K562 (cell line): ENCODE data around the gene ZNF200. TPM values are rescaled to one million over a fixed set of nuclear protein-coding genes. Genes with fewer than 3 reads are reported as not detected.

Experiments
- GMEB1 ChIP-seq: fragments of 250-450 bp; sonication (Bioruptor Pico); IDR thresholded peaks from 2 replicates; pipeline ENCODE4 v1.4.0; 2020; ENCODE audit warnings: mild to moderate bottlenecking
- HDGF ChIP-seq: fragments of 450-650 bp; IDR thresholded peaks from 2 replicates; pipeline ENCODE4 v1.6.1; 2016
- JUND ChIP-seq, 2 experiments: IDR thresholded peaks; 2 replicates in 1 of 2; 3 replicates in 1 of 2; pipeline ENCODE4 v1.6.1; 2011; ENCODE audit warnings: borderline replicate concordance in 2 of 2, low read depth in 2 of 2, low read length in 2 of 2, improper control_type of control experiment in 1 of 2, missing biosample characterization in 1 of 2, missing genetic modification characterization in 1 of 2, missing genetic modification reagents in 1 of 2
- RNF2 ChIP-seq: sonication (generic); IDR thresholded peaks from 2 replicates; pipeline ENCODE4 v1.6.1; 2016
- SRF ChIP-seq, 2 experiments: fragments of 250-450, 450-650 bp in 1 of 2; sonication (Bioruptor Pico) in 1 of 2; sonication (generic) in 1 of 2; formaldehyde crosslinking; IDR thresholded peaks; 2 replicates each; pipeline versions ENCODE4 v1.5.0 to v1.5.1; 2020 to 2022; ENCODE audit warnings: mild to moderate bottlenecking in 1 of 2, missing genetic modification reagents in 1 of 2
- TAL1 ChIP-seq: fragments of 450-650 bp; IDR thresholded peaks from 2 replicates; pipeline ENCODE4 v1.6.1; 2016; ENCODE audit warnings: mild to moderate bottlenecking
- TSC22D4 ChIP-seq: fragments of 450-650 bp; IDR thresholded peaks from 2 replicates; pipeline ENCODE4 v1.6.1; 2016; ENCODE audit warnings: missing genetic modification characterization, missing biosample characterization, control low read depth
- YY1 ChIP-seq, 3 experiments: IDR thresholded peaks; 2 replicates each; pipeline ENCODE4 v1.6.1; 2011; ENCODE audit warnings: low read length in 2 of 3, mild to moderate bottlenecking in 2 of 3, moderate library complexity in 2 of 3, borderline replicate concordance in 1 of 3, control low read depth in 1 of 3, low read depth in 1 of 3; ENCODE audit not compliant: insufficient read depth in 3 of 3, insufficient replicate concordance in 2 of 3, control insufficient read depth in 1 of 3, insufficient read length in 1 of 3; ENCODE audit errors: extremely low read depth in 1 of 3
- ZBTB12 ChIP-seq: fragments of 250-450 bp; sonication (Bioruptor Pico); IDR thresholded peaks from 2 replicates; pipeline ENCODE4 v1.4.0; 2020
- ZSCAN29 ChIP-seq: fragments of 450-650 bp; IDR thresholded peaks from 2 replicates; pipeline ENCODE4 v1.6.1; 2017
- polyA plus RNA-seq, 8 experiments: library from polyadenylated mRNA; depleted of rRNA in 4 of 8; stranded (reverse) in 5 of 8; unstranded in 3 of 8; fragments of >200 nt; fragmentation: Nextera tagmentation in 2 of 8; fragmentation: Illumina TruSeq in 1 of 8; extraction: Ambion mirVana in 2 of 8; extraction: Trizol in 1 of 8; gene quantifications; 2 replicates each; pipeline versions ENCODE4 v1.2.1 to v1.2.3, GENCODE V29; 2011 to 2014; ENCODE audit warnings: inconsistent platforms in 1 of 8, missing spikeins in 1 of 8
- total RNA-seq, 7 experiments: library from RNA; depleted of rRNA in 6 of 7; stranded (reverse); fragments of >200 nt in 6 of 7; fragmentation: Illumina TruSeq in 2 of 7; extraction: Trizol in 2 of 7; gene quantifications; 2 replicates each; pipeline versions ENCODE4 v1.2.1 to v1.2.3, GENCODE V29; 2011 to 2021; ENCODE audit warnings: low replicate concordance in 1 of 7
- TF ChIP-seq, protein P1 (sequence below): fragments of 450-650 bp; IDR thresholded peaks from 2 replicates; pipeline ENCODE4 v1.6.1; 2016; ENCODE audit warnings: mild to moderate bottlenecking, moderate library complexity

The ZNF200 gene
- total and polyA plus RNA-seq, 9 of the 15 experiments (the other 6 are each of a cell fraction or from before 2014, with no cell fraction given) = 4.8 to 14.5 (median 9.2) TPM

- no peak for TF ChIP-seq ZSCAN29
- TF ChIP-seq TSC22D4 (tag) = no peak
- 0 out of 2 replicates have a peak, but pooled peaks have one; percentile 5 for TF ChIP-seq TAL1
- TF ChIP-seq JUND (IDR thresholded peaks at IDR 0.05; ENCODE audit: borderline replicate concordance, low read depth, low read length) = peak; percentile 32
- peak; percentile 14; the same call in 1 of the 3 replicates for TF ChIP-seq JUND (tag; IDR thresholded peaks at IDR 0.05; ENCODE audit: borderline replicate concordance, low read depth, low read length)
- peak in 1 of 2 experiments; percentile 61; a peak in 1 of 4 replicates for TF ChIP-seq SRF (CRISPR knock-in tag; IDR thresholded peaks at IDR 0.05)
- TF ChIP-seq HDGF = no peak
- TF ChIP-seq RNF2 = peak; percentile 63
- TF ChIP-seq, protein P1, sequence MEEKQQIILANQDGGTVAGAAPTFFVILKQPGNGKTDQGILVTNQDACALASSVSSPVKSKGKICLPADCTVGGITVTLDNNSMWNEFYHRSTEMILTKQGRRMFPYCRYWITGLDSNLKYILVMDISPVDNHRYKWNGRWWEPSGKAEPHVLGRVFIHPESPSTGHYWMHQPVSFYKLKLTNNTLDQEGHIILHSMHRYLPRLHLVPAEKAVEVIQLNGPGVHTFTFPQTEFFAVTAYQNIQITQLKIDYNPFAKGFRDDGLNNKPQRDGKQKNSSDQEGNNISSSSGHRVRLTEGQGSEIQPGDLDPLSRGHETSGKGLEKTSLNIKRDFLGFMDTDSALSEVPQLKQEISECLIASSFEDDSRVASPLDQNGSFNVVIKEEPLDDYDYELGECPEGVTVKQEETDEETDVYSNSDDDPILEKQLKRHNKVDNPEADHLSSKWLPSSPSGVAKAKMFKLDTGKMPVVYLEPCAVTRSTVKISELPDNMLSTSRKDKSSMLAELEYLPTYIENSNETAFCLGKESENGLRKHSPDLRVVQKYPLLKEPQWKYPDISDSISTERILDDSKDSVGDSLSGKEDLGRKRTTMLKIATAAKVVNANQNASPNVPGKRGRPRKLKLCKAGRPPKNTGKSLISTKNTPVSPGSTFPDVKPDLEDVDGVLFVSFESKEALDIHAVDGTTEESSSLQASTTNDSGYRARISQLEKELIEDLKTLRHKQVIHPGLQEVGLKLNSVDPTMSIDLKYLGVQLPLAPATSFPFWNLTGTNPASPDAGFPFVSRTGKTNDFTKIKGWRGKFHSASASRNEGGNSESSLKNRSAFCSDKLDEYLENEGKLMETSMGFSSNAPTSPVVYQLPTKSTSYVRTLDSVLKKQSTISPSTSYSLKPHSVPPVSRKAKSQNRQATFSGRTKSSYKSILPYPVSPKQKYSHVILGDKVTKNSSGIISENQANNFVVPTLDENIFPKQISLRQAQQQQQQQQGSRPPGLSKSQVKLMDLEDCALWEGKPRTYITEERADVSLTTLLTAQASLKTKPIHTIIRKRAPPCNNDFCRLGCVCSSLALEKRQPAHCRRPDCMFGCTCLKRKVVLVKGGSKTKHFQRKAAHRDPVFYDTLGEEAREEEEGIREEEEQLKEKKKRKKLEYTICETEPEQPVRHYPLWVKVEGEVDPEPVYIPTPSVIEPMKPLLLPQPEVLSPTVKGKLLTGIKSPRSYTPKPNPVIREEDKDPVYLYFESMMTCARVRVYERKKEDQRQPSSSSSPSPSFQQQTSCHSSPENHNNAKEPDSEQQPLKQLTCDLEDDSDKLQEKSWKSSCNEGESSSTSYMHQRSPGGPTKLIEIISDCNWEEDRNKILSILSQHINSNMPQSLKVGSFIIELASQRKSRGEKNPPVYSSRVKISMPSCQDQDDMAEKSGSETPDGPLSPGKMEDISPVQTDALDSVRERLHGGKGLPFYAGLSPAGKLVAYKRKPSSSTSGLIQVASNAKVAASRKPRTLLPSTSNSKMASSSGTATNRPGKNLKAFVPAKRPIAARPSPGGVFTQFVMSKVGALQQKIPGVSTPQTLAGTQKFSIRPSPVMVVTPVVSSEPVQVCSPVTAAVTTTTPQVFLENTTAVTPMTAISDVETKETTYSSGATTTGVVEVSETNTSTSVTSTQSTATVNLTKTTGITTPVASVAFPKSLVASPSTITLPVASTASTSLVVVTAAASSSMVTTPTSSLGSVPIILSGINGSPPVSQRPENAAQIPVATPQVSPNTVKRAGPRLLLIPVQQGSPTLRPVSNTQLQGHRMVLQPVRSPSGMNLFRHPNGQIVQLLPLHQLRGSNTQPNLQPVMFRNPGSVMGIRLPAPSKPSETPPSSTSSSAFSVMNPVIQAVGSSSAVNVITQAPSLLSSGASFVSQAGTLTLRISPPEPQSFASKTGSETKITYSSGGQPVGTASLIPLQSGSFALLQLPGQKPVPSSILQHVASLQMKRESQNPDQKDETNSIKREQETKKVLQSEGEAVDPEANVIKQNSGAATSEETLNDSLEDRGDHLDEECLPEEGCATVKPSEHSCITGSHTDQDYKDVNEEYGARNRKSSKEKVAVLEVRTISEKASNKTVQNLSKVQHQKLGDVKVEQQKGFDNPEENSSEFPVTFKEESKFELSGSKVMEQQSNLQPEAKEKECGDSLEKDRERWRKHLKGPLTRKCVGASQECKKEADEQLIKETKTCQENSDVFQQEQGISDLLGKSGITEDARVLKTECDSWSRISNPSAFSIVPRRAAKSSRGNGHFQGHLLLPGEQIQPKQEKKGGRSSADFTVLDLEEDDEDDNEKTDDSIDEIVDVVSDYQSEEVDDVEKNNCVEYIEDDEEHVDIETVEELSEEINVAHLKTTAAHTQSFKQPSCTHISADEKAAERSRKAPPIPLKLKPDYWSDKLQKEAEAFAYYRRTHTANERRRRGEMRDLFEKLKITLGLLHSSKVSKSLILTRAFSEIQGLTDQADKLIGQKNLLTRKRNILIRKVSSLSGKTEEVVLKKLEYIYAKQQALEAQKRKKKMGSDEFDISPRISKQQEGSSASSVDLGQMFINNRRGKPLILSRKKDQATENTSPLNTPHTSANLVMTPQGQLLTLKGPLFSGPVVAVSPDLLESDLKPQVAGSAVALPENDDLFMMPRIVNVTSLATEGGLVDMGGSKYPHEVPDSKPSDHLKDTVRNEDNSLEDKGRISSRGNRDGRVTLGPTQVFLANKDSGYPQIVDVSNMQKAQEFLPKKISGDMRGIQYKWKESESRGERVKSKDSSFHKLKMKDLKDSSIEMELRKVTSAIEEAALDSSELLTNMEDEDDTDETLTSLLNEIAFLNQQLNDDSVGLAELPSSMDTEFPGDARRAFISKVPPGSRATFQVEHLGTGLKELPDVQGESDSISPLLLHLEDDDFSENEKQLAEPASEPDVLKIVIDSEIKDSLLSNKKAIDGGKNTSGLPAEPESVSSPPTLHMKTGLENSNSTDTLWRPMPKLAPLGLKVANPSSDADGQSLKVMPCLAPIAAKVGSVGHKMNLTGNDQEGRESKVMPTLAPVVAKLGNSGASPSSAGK = peak; percentile 94
- TF ChIP-seq GMEB1 (CRISPR knock-in tag) = peak; percentile 54
- peak in 2 of 3 experiments; percentile 37 to 52 for TF ChIP-seq YY1 (IDR thresholded peaks at IDR 0.05; ENCODE audit: borderline replicate concordance in 1 of 3, control insufficient read depth in 1 of 3, extremely low read depth in 1 of 3, insufficient read depth in 3 of 3, insufficient read length in 1 of 3, insufficient replicate concordance in 2 of 3, low read depth in 1 of 3, low read length in 2 of 3)
- peak; percentile 91 for TF ChIP-seq ZBTB12
These were observed 48.0 kb upstream of the ZNF200 start, which contains the start of gene ZNF263 (continued) for GRCh38 chr16:3282730-3283542.
